C4-2B (cell line): Measurements from ENCODE around the gene PPT2.

Experiments
- H3K27ac ChIP-seq: fragments of 450-650 bp; 2 replicates; pipeline ENCODE4 v1.5.1; 2017
- CTCF ChIP-seq: fragments of 450-650 bp; conservative IDR thresholded peaks from 2 replicates; pipeline ENCODE4 v1.5.1; 2017; ENCODE audit warnings: mild to moderate bottlenecking
- ZFX ChIP-seq: fragments of 450-650 bp; IDR thresholded peaks from 2 replicates; pipeline ENCODE4 v1.6.1; 2017

The PPT2 gene

GRCh38 chr6:32110632-32111031, 43.3 kb upstream of the PPT2 start:
- no peak for TF ChIP-seq CTCF
- TF ChIP-seq ZFX = no peak
- H3K27ac ChIP-seq = no peak overlapping the region

- no peak for TF ChIP-seq ZFX
- TF ChIP-seq CTCF = no peak
- no peak overlapping the region for H3K27ac ChIP-seq
Observed at GRCh38 chr6:32111424-32112066, 42.4 kb upstream of the PPT2 start.

GRCh38 chr6:32112431-32112980, 41.4 kb upstream of the PPT2 start:
- no peak overlapping the region for H3K27ac ChIP-seq

GRCh38 chr6:32113386-32114352, 40.3 kb upstream of the PPT2 start:
- H3K27ac ChIP-seq = no peak overlapping the region

More at GRCh38 chr6:32112431-32112980, 41.4 kb upstream of the PPT2 start:
- TF ChIP-seq CTCF (no peak), ZFX (no peak)

GRCh38 chr6:32114796-32115195, 39.1 kb upstream of the PPT2 start:
- no peak overlapping the region for H3K27ac ChIP-seq

More at GRCh38 chr6:32113386-32114352, 40.3 kb upstream of the PPT2 start:
- TF ChIP-seq CTCF (no peak), ZFX (no peak)

GRCh38 chr6:32115623-32116022, 38.3 kb upstream of the PPT2 start:
- no peak overlapping the region for H3K27ac ChIP-seq
- TF ChIP-seq CTCF (no peak), ZFX (no peak)

More at GRCh38 chr6:32114796-32115195, 39.1 kb upstream of the PPT2 start:
- TF ChIP-seq ZFX (no peak), CTCF (no peak)

- no peak overlapping the region for H3K27ac ChIP-seq
- no peak for TF ChIP-seq ZFX
- TF ChIP-seq CTCF = no peak; the same call in 1 of the 2 replicates
Observed at GRCh38 chr6:32116674-32117073, 37.3 kb upstream of the PPT2 start.
